Naive B cell (primary cell): ENCODE measurements around the gene CDKAL1. TPM values are rescaled to one million over a fixed set of nuclear protein-coding genes. Genes with fewer than 3 reads are reported as not detected.

Experiments used
- ATAC-seq, 2 donors: fragments of 150-1000 bp; cut with Tn5 transposase; 2 replicates each; pipeline ENCODE4 v1.10.0; 2021; ENCODE audit warnings: low read depth in 2 of 2, mild to moderate bottlenecking in 2 of 2, moderate library complexity in 2 of 2
- DNase-seq: peaks from one replicate; pipeline ENCODE4 v3.0.0; 2022
- H3K27ac Mint-ChIP-seq, 6 donors: one replicate each; pipeline ENCODE4 v1.8.0; 2020 to 2022; ENCODE audit warnings: mild to moderate bottlenecking in 6 of 6, mixed read lengths in 6 of 6, moderate library complexity in 5 of 6, inconsistent platforms in 2 of 6
- H3K27me3 Mint-ChIP-seq, 3 donors: one replicate each; pipeline ENCODE4 v1.8.0; 2021 to 2022; ENCODE audit warnings: mixed read lengths in 3 of 3, mild to moderate bottlenecking in 1 of 3
- H3K36me3 Mint-ChIP-seq, 2 donors: one replicate each; pipeline ENCODE4 v1.8.0; 2020 to 2022; ENCODE audit warnings: mixed read lengths in 2 of 2, inconsistent platforms in 1 of 2, mild to moderate bottlenecking in 1 of 2
- H3K4me1 Mint-ChIP-seq, 3 donors: one replicate each; pipeline ENCODE4 v1.8.0; 2020 to 2022; ENCODE audit warnings: mixed read lengths in 3 of 3, inconsistent platforms in 1 of 3, mild to moderate bottlenecking in 1 of 3, moderate library complexity in 1 of 3
- H3K4me3 Mint-ChIP-seq, 8 donors: one replicate each; pipeline ENCODE4 v1.8.0; 2020 to 2022; ENCODE audit warnings: mild to moderate bottlenecking in 8 of 8, mixed read lengths in 8 of 8, moderate library complexity in 8 of 8, inconsistent platforms in 2 of 8
- H3K9me3 Mint-ChIP-seq, 7 donors: one replicate each; pipeline ENCODE4 v1.8.0; 2020 to 2022; ENCODE audit warnings: mixed read lengths in 7 of 7, mild to moderate bottlenecking in 5 of 7, inconsistent platforms in 2 of 7, moderate library complexity in 1 of 7
- polyA plus RNA-seq, 6 donors: library from polyadenylated mRNA; unstranded; fragments of 300-500 nt; fragmentation: Illumina TruSeq; gene quantifications; one replicate each; pipeline ENCODE4 v1.2.3, GENCODE V29; 2021; ENCODE audit warnings: low read depth in 6 of 6

The CDKAL1 gene
- polyA plus RNA-seq, 6 donors from 2014 or later: 27.0 to 40.2 (median 33.6) TPM

GRCh38 chr6:21198032-21198640 is 663.9 kb downstream of the CDKAL1 start:
- no peak for DNase-seq
- H3K36me3 Mint-ChIP-seq: peaks cover 12 to 26% of the 10 kb centered on the region in 2 donors
- H3K4me3 Mint-ChIP-seq: peak overlapping the region in 7 of 8 donors; percentile 51 to 84 (median 69)
- peak in 1 of 2 donors; percentile 33 for ATAC-seq
- peaks cover 3 to 13% (median 5%) of the 10 kb centered on the region in 7 donors for H3K9me3 Mint-ChIP-seq
- H3K27ac Mint-ChIP-seq: peak overlapping the region in 5 of 6 donors; percentile 75 to 96 (median 90)
- peaks cover 27 to 47% (median 44%) of the 10 kb centered on the region in 3 donors for H3K4me1 Mint-ChIP-seq
- no peaks in the 10 kb centered on the region for H3K27me3 Mint-ChIP-seq

- DNase-seq (no peak), ATAC-seq (no peak)
- no peaks in the 10 kb centered on the region for H3K27me3 Mint-ChIP-seq
- H3K27ac Mint-ChIP-seq: peak overlapping the region in 5 of 6 donors; percentile 76 to 96 (median 79)
- peaks cover 0 to 2% (median 0%) of the 10 kb centered on the region in 7 donors for H3K9me3 Mint-ChIP-seq
- peak overlapping the region in 7 of 8 donors; percentile 43 to 80 (median 65) for H3K4me3 Mint-ChIP-seq
- peaks cover 27 to 47% (median 44%) of the 10 kb centered on the region in 3 donors for H3K4me1 Mint-ChIP-seq
- H3K36me3 Mint-ChIP-seq: peaks cover 1 to 15% of the 10 kb centered on the region in 2 donors
Observed at GRCh38 chr6:21199262-21199661, 665.0 kb downstream of the CDKAL1 start.

- ATAC-seq (no peak), DNase-seq (no peak)
- Mint-ChIP-seq H3K4me3 (peak overlapping the region in 1 of 8 donors; percentile 51), H3K9me3 (peaks cover 0 to 6% (median 1%) of the 10 kb centered on the region in 7 donors), H3K27ac (peak overlapping the region in 3 of 6 donors; percentile 32 to 79 (median 69)), H3K4me1 (peaks cover 27 to 47% (median 44%) of the 10 kb centered on the region in 3 donors), H3K27me3 (no peaks in the 10 kb centered on the region), H3K36me3 (peaks cover 10 to 21% of the 10 kb centered on the region in 2 donors)
Observed at GRCh38 chr6:21200134-21200870, 666.0 kb downstream of the CDKAL1 start.

- peaks cover 13 to 21% of the 10 kb centered on the region in 2 donors for H3K36me3 Mint-ChIP-seq
- no peak overlapping the region for H3K4me3 Mint-ChIP-seq
- H3K4me1 Mint-ChIP-seq: peaks cover 27 to 44% (median 42%) of the 10 kb centered on the region in 3 donors
- DNase-seq: no peak
- no peak for ATAC-seq
- peak overlapping the region in 2 of 6 donors; percentile 3 to 65 for H3K27ac Mint-ChIP-seq
- peaks cover 0 to 7% (median 2%) of the 10 kb centered on the region in 7 donors for H3K9me3 Mint-ChIP-seq
- H3K27me3 Mint-ChIP-seq: no peaks in the 10 kb centered on the region
Observed at GRCh38 chr6:21201187-21201586, 666.9 kb downstream of the CDKAL1 start.

GRCh38 chr6:21201637-21202350 is 667.5 kb downstream of the CDKAL1 start:
- H3K27me3 Mint-ChIP-seq: no peaks in the 10 kb centered on the region
- H3K4me1 Mint-ChIP-seq: peaks cover 22 to 38% (median 36%) of the 10 kb centered on the region in 3 donors
- no peak overlapping the region for H3K4me3 Mint-ChIP-seq
- H3K9me3 Mint-ChIP-seq: peaks cover 0 to 7% (median 2%) of the 10 kb centered on the region in 7 donors
- H3K27ac Mint-ChIP-seq: peak overlapping the region in 1 of 6 donors; percentile 3
- ATAC-seq: no peak
- no peak for DNase-seq
- H3K36me3 Mint-ChIP-seq: peaks cover 18 to 21% of the 10 kb centered on the region in 2 donors

GRCh38 chr6:21202521-21202920 is 668.3 kb downstream of the CDKAL1 start:
- no peaks in the 10 kb centered on the region for H3K27me3 Mint-ChIP-seq
- no peak for ATAC-seq
- DNase-seq: no peak
- H3K4me3 Mint-ChIP-seq: no peak overlapping the region
- H3K9me3 Mint-ChIP-seq: peaks cover 0 to 7% (median 2%) of the 10 kb centered on the region in 7 donors
- peaks cover 23 to 36% (median 36%) of the 10 kb centered on the region in 3 donors for H3K4me1 Mint-ChIP-seq
- no peak overlapping the region for H3K27ac Mint-ChIP-seq
- H3K36me3 Mint-ChIP-seq: peaks cover 18 to 21% of the 10 kb centered on the region in 2 donors

GRCh38 chr6:21204951-21205350 is 670.7 kb downstream of the CDKAL1 start:
- Mint-ChIP-seq H3K4me1 (peaks cover 17 to 36% (median 33%) of the 10 kb centered on the region in 3 donors), H3K27ac (peak overlapping the region in 1 of 6 donors; percentile 8), H3K4me3 (no peak overlapping the region), H3K36me3 (peaks cover 18% of the 10 kb centered on the region in 2 donors), H3K27me3 (no peaks in the 10 kb centered on the region), H3K9me3 (peaks cover 0 to 7% (median 2%) of the 10 kb centered on the region in 7 donors)
- no peak for ATAC-seq
- DNase-seq: no peak

- Mint-ChIP-seq H3K4me3 (peak overlapping the region in 6 of 8 donors; percentile 19 to 79 (median 40)), H3K27ac (peak overlapping the region in 5 of 6 donors; percentile 8 to 92 (median 47)), H3K27me3 (no peaks in the 10 kb centered on the region), H3K9me3 (peaks cover 2 to 17% (median 4%) of the 10 kb centered on the region in 7 donors), H3K36me3 (peaks cover 30% of the 10 kb centered on the region in 2 donors), H3K4me1 (peaks cover 32 to 53% (median 52%) of the 10 kb centered on the region in 3 donors)
- no peak for DNase-seq
- ATAC-seq: peak; percentile 52 to 66
Observed at GRCh38 chr6:21208081-21208795, 674.0 kb downstream of the CDKAL1 start.

GRCh38 chr6:21208796-21209186 is 674.5 kb downstream of the CDKAL1 start:
- Mint-ChIP-seq H3K27ac (peak overlapping the region in 3 of 6 donors; percentile 3 to 62 (median 50)), H3K27me3 (no peaks in the 10 kb centered on the region), H3K36me3 (peaks cover 30% of the 10 kb centered on the region in 2 donors), H3K4me3 (peak overlapping the region in 3 of 8 donors; percentile 20 to 79 (median 58)), H3K4me1 (peaks cover 37 to 59% (median 57%) of the 10 kb centered on the region in 3 donors), H3K9me3 (peaks cover 2 to 17% (median 4%) of the 10 kb centered on the region in 7 donors)
- ATAC-seq: no peak
- DNase-seq: no peak

GRCh38 chr6:21213492-21213891 is 679.2 kb downstream of the CDKAL1 start:
- Mint-ChIP-seq H3K4me3 (peak overlapping the region in 5 of 8 donors; percentile 1 to 48 (median 21)), H3K9me3 (peaks cover 0 to 9% (median 3%) of the 10 kb centered on the region in 7 donors), H3K27ac (peak overlapping the region; percentile 1 to 68 (median 48)), H3K4me1 (peaks cover 34 to 61% (median 61%) of the 10 kb centered on the region in 3 donors), H3K36me3 (peaks cover 26 to 30% of the 10 kb centered on the region in 2 donors), H3K27me3 (no peaks in the 10 kb centered on the region)
- DNase-seq (no peak), ATAC-seq (peak in 1 of 2 donors; percentile 48)

- no peak for ATAC-seq
- Mint-ChIP-seq H3K4me1 (peaks cover 27 to 48% (median 47%) of the 10 kb centered on the region in 3 donors), H3K27ac (peak overlapping the region in 4 of 6 donors; percentile 38 to 75 (median 66)), H3K36me3 (peaks cover 28 to 35% of the 10 kb centered on the region in 2 donors), H3K9me3 (peaks cover 0 to 9% (median 3%) of the 10 kb centered on the region in 7 donors), H3K4me3 (peak overlapping the region in 2 of 8 donors; percentile 48 to 63), H3K27me3 (no peaks in the 10 kb centered on the region)
- DNase-seq: no peak
Observed at GRCh38 chr6:21214738-21215448, 680.6 kb downstream of the CDKAL1 start.

GRCh38 chr6:21219241-21219640 is 685.0 kb downstream of the CDKAL1 start:
- H3K4me3 Mint-ChIP-seq: no peak overlapping the region
- H3K4me1 Mint-ChIP-seq: peaks cover 6 to 11% (median 8%) of the 10 kb centered on the region in 3 donors
- no peak overlapping the region for H3K27ac Mint-ChIP-seq
- H3K36me3 Mint-ChIP-seq: peaks cover 21 to 26% of the 10 kb centered on the region in 2 donors
- ATAC-seq (no peak), DNase-seq (no peak)
- no peaks in the 10 kb centered on the region for H3K27me3 Mint-ChIP-seq
- peaks cover 0 to 2% (median 0%) of the 10 kb centered on the region in 7 donors for H3K9me3 Mint-ChIP-seq
